ENCODE results near the gene DAND5. TPM values are rescaled to one million over a fixed set of nuclear protein-coding genes. Genes with fewer than 3 reads are reported as not detected.

Gene DAND5
- total and polyA plus RNA-seq, 7 donors: 0.13 to 2.0 (median 1.7) TPM; not detected in 2

GRCh38 chr19:13007292-13008045 is 38.1 kb downstream of the DAND5 start:
- H3K4me3 ChIP-seq: peak overlapping the region in 3 of 4 donors; percentile 15 to 28 (median 16)
- peak; percentile 91 for DNase-seq
- 26 to 54% methylated on average over 17 of the region's 17 CpGs for WGBS, 2 donors

GRCh38 chr19:13008926-13009787 is 39.8 kb downstream of the DAND5 start:
- intact Hi-C loops (cut with DNase I): loop anchor here (5.0 kb wide), 1 partner anchor 217 kb away; the partner anchor contains the start of gene JUNB
- no peak for TF ChIP-seq EP300 (IDR thresholded peaks at IDR 0.05)
- no peak for TF ChIP-seq POLR2AphosphoS5 (IDR thresholded peaks at IDR 0.05)
- TF ChIP-seq, protein P1, sequence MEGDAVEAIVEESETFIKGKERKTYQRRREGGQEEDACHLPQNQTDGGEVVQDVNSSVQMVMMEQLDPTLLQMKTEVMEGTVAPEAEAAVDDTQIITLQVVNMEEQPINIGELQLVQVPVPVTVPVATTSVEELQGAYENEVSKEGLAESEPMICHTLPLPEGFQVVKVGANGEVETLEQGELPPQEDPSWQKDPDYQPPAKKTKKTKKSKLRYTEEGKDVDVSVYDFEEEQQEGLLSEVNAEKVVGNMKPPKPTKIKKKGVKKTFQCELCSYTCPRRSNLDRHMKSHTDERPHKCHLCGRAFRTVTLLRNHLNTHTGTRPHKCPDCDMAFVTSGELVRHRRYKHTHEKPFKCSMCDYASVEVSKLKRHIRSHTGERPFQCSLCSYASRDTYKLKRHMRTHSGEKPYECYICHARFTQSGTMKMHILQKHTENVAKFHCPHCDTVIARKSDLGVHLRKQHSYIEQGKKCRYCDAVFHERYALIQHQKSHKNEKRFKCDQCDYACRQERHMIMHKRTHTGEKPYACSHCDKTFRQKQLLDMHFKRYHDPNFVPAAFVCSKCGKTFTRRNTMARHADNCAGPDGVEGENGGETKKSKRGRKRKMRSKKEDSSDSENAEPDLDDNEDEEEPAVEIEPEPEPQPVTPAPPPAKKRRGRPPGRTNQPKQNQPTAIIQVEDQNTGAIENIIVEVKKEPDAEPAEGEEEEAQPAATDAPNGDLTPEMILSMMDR (IDR thresholded peaks at IDR 0.05): no peak
- no peak for TF ChIP-seq POLR2A (IDR thresholded peaks at IDR 0.05)
- 85 to 86% methylated on average over 28 of the region's 28 CpGs for WGBS, 2 donors
- Histone ChIP-seq H3K36me3 (no peaks in the 10 kb centered on the region), H3K9me3 (no peaks in the 10 kb centered on the region), H3K27me3 (no peaks in the 10 kb centered on the region), H3K4me1 (peaks cover 0 to 100% (median 100%) of the 10 kb centered on the region in 4 donors), H3K4me3 (no peak overlapping the region), H3K27ac (peak overlapping the region; percentile 80 to 98 (median 95))
- DNase-seq: no peak

More at GRCh38 chr19:13007292-13008045, 38.1 kb downstream of the DAND5 start:
- H3K27ac ChIP-seq: peak overlapping the region; percentile 80 to 98 (median 95)
- TF ChIP-seq POLR2AphosphoS5 (IDR thresholded peaks at IDR 0.05) (peak in 3 of 4 donors; percentile 49 to 65 (median 56)), POLR2A (IDR thresholded peaks at IDR 0.05) (no peak), EP300 (IDR thresholded peaks at IDR 0.05) (peak in 1 of 4 donors; percentile 31)
- TF ChIP-seq, protein P1 (IDR thresholded peaks at IDR 0.05): no peak
- H3K36me3 ChIP-seq: no peaks in the 10 kb centered on the region
- H3K4me1 ChIP-seq: peaks cover 0 to 100% (median 99%) of the 10 kb centered on the region in 4 donors
- H3K27me3 ChIP-seq: no peaks in the 10 kb centered on the region
- no peaks in the 10 kb centered on the region for H3K9me3 ChIP-seq
- intact Hi-C loops (cut with DNase I): loop anchor here (2.0 to 5.0 kb wide), 2 partner anchors 15 to 215 kb away; partner anchors contain the start of gene JUNB

DNA sequence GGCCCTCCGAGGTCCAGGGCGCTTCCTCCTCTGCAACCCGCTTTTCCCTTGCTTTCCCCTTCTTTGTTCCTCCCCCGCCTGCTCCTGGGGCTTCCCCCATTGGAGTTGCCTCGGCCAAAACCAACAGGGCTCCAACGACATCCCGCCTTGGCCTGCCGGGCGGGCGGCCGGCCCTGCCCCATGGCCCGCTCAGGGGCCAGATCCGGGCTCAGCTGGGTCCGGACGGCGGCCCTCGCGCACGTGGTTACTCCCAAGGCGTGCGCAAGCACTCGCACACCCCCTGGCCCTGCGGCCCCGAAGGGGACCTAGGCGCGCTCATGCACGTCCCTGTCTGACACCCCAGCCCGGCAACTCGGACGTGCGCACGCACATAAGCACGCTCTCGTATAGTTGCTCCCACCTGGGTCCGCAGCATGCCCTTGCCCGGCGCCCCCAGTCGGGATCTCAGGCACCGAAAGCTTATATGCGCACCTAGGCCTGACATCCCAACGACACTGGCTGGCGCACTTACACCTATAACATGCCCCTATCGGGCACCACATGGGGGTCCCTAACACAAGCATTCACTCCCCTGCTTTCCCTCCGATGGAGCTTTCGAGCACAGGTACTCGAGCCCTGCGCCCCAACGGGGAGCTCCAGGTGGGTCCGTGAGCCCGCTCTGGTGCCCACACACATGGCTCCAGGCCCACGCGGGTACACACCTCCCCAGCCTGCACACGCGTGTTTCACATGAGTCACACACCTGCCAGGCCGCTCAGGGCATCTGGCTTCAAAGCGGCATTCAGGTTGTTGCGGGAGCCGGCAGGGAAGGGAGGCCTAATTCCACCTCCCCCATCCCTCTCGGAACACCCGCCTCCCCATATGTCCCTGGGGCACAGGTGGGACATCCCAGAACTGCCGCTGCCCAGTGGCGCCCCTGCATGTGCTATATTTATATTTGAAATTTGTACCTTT is 40.9 kb downstream of the DAND5 start:
- H3K4me1 ChIP-seq: peaks cover 0 to 100% (median 99%) of the 10 kb centered on the region in 4 donors
- no peaks in the 10 kb centered on the region for H3K27me3 ChIP-seq
- no peak for DNase-seq
- H3K9me3 ChIP-seq: no peaks in the 10 kb centered on the region
- intact Hi-C loops (cut with DNase I): no loop called here
- H3K4me3 ChIP-seq: no peak overlapping the region
- peak overlapping the region; percentile 91 to 98 (median 95) for H3K27ac ChIP-seq
- H3K36me3 ChIP-seq: no peaks in the 10 kb centered on the region
- WGBS, 2 donors: 33 to 85% methylated on average over 62 of the region's 62 CpGs
- TF ChIP-seq EP300 (IDR thresholded peaks at IDR 0.05) (no peak), POLR2A (IDR thresholded peaks at IDR 0.05) (no peak), POLR2AphosphoS5 (IDR thresholded peaks at IDR 0.05) (no peak)
- TF ChIP-seq, protein P1 (IDR thresholded peaks at IDR 0.05): no peak

Measured in sigmoid colon (tissue), 7 donors.